A673 (cell line): ENCODE data around the gene CPNE1.

Experiments used
- CTCF ChIP-seq: fragments of 300-800, 200-600 bp; sonication (generic); conservative IDR thresholded peaks from 2 replicates; pipeline ENCODE4 v1.5.1; 2017; ENCODE audit warnings: low read depth, mild to moderate bottlenecking, antibody characterized with exemption, low read length, moderate library complexity, mixed read lengths
- EZH2 ChIP-seq: fragments of 200-600 bp; sonication (generic); IDR thresholded peaks from 2 replicates; pipeline ENCODE4 v1.6.1; 2017; ENCODE audit warnings: borderline replicate concordance, low read depth, mild to moderate bottlenecking, mixed read lengths, antibody characterized with exemption, low read length; ENCODE audit not compliant: poor library complexity, severe bottlenecking

GRCh38 chr20:35620818-35621559, 43.7 kb downstream of the CPNE1 start:
- no peak for TF ChIP-seq CTCF
- TF ChIP-seq EZH2, result no peak
